ENCODE data around the gene ZNF768.
"Not testable (repeated sequence)": the region's sequence is repeated elsewhere in the genome, so short reads cannot be mapped to it uniquely, and the experiment has no call there.

Gene ZNF768

DNA sequence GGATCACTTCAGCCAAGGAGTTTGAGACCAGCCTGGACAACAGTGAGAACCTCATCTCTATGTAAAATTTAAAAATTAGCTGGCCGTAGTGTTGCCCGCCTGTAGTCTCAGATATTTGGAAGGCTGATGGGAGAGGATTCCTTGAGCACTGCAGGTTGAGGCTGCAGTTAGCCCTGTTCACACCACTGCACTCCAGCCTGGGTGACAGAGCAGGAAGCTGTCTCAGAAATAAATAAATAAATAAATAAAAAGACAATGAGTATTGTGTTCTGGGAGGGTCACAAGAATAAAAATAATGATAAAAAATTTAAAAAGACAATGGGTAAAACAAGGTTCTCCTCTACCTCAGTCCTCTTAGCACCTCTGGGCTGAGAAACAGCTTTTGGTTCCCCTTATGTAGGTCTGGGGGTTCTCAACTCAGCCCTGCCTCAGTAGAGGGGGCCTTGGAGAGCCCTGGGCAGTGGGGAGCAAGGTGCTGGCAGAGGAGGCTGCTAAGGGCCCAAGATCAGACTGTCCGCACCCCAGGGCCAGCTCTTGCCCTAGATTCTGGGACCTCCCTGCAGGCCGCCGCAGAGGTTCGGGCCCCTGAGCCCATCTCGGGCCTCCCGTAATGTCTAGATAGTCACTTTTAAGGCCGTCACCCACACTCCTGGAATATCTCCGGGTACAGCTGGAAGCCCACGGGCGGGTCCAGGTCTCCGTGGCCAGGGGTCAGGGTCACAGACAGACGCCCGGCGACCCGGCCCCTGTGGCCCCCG is 28.4 kb upstream of the ZNF768 start:
- Histone ChIP-seq H3K4me1 (ENCODE audit: control insufficient read depth, insufficient read depth, low read length) (peaks cover 6% of the 10 kb centered on the region; the same call in 1 of the 2 replicates), H3K27ac (ENCODE audit: low read depth, low read length) (no peak overlapping the region), H3K9ac (ENCODE audit: low read depth, low read length) (no peak overlapping the region), H3K27me3 (ENCODE audit: control insufficient read depth, insufficient read depth, low read length) (no peaks in the 10 kb centered on the region), H3K4me3 (ENCODE audit: low read depth, low read length) (no peak overlapping the region), H3K9me3 (ENCODE audit: control insufficient read depth, insufficient read depth, low read length) (no peaks in the 10 kb centered on the region), H3K36me3 (ENCODE audit: control insufficient read depth, insufficient read depth, low read length) (peaks cover 28% of the 10 kb centered on the region)

DNA sequence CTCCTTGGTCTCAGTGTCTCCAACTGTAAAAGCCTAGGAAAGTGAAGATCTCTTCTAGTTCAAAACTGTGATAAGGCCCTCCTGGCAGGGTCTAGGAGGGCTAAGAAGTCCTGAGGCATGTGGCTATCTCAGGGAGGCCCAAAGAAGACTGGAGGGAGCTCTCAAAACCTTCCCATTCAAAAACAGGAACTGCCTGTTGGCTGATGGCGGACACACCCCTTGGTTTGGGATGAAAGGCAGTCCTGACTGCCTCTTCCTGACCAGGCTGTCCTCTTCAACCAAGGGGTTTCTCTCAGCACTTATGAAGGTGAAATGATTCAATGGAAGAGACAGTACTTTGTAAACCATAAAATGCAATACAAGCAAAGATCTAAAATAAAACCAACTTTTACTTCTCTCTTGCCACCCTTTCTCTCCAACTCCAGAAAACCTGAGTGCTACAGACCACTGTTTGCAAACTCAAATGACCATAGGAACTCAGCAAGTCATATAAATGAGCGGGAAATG is 27.1 kb upstream of the ZNF768 start:
- H3K27me3 ChIP-seq (ENCODE audit: control insufficient read depth, insufficient read depth, low read length) = no peaks in the 10 kb centered on the region
- H3K27ac ChIP-seq (ENCODE audit: low read depth, low read length) = no peak overlapping the region
- no peaks in the 10 kb centered on the region for H3K9me3 ChIP-seq (ENCODE audit: control insufficient read depth, insufficient read depth, low read length)
- H3K9ac ChIP-seq (ENCODE audit: low read depth, low read length) = no peak overlapping the region
- H3K36me3 ChIP-seq (ENCODE audit: control insufficient read depth, insufficient read depth, low read length) = peaks cover 28% of the 10 kb centered on the region
- H3K4me3 ChIP-seq (ENCODE audit: low read depth, low read length) = no peak overlapping the region
- peaks cover 8% of the 10 kb centered on the region for H3K4me1 ChIP-seq (ENCODE audit: control insufficient read depth, insufficient read depth, low read length)

DNA sequence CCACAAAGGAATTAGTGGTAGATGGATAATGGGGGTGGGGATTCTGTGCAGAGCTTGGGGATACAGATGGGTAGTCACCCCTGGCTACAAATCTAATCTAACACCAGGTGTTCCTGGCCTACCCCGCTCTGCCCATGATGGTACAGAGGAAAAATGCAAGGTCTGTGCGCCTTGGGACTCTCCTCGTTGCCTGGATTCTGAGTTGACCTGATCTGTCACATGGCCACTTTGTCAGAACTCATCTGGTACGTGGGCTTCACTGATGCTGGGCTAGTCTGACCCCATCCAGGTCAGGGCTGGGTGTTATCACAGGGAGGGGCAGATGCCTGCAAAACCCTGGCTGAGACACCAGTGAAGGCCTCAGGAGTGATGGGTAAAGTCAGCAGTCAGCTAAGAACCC is 26.6 kb upstream of the ZNF768 start:
- no peak overlapping the region for H3K27ac ChIP-seq (ENCODE audit: low read depth, low read length)
- H3K27me3 ChIP-seq (ENCODE audit: control insufficient read depth, insufficient read depth, low read length) = no peaks in the 10 kb centered on the region
- peaks cover 13% of the 10 kb centered on the region for H3K4me1 ChIP-seq (ENCODE audit: control insufficient read depth, insufficient read depth, low read length)
- H3K9me3 ChIP-seq (ENCODE audit: control insufficient read depth, insufficient read depth, low read length) = no peaks in the 10 kb centered on the region
- H3K36me3 ChIP-seq (ENCODE audit: control insufficient read depth, insufficient read depth, low read length) = peaks cover 28% of the 10 kb centered on the region
- H3K9ac ChIP-seq (ENCODE audit: low read depth, low read length) = no peak overlapping the region
- no peak overlapping the region for H3K4me3 ChIP-seq (ENCODE audit: low read depth, low read length)

DNA sequence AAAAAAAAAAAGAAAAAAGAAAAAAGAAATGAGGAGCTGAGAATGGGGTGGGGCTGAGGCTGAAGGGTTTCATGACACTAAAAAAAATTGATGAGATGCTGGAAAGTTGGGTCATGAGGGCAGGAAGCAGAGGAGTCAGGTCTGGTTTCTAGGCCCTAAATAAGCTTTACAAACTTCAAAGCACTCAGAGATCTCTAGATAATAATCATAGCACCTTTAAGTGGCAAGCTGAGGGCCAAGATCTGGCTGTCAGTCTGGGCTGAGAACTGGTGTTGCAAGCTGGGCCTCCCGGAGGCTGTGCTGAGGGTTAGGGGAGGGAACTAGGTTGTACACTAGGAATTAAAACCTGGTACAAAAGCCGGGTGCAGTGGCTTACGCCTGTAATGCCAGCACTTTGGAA is 25.4 kb upstream of the ZNF768 start:
- Histone ChIP-seq H3K36me3 (ENCODE audit: control insufficient read depth, insufficient read depth, low read length) (peaks cover 28% of the 10 kb centered on the region), H3K4me3 (ENCODE audit: low read depth, low read length) (no peak overlapping the region), H3K27ac (ENCODE audit: low read depth, low read length) (no peak overlapping the region), H3K27me3 (ENCODE audit: control insufficient read depth, insufficient read depth, low read length) (no peaks in the 10 kb centered on the region), H3K9me3 (ENCODE audit: control insufficient read depth, insufficient read depth, low read length) (no peaks in the 10 kb centered on the region), H3K4me1 (ENCODE audit: control insufficient read depth, insufficient read depth, low read length) (peaks cover 15% of the 10 kb centered on the region), H3K9ac (ENCODE audit: low read depth, low read length) (no peak overlapping the region)

DNA sequence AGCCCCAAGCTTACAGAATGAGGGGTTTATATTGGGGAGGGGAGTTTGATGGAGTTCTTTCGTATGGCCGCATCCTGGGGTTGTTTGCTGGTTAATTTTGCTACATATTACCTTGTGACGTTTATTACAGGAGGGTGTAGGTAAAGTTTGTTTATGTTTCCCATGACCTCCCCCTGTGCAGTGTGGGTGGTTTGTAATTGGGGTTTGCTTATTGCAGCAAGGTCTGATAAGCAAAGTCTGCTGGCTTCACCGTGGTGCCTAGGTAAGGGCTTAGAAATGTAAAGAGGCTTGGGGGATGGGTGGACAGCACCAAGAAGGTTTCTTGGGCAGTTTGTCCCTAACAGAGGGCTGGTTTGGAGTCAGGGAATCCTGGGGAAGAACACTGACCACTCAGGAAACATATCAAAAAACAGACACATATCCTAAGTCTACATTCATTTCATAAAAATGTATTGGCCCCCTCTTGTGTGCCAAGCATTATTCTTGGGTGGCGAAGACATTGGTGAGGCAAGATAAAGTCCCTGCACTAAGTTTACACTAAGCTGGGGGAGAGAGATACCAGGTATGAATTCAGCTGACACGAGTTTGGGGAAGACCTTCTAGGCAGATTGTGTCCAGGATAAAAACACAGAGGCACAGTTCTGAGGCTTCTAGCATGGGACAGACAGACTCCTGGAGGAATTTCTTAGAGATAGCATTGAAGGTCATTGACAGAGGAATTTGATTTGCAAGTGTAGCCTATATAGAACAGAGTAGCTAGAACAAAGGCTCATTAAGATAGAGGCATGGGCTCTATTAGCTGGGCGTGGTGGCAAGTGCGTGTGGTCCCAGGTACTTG is 22.3 kb upstream of the ZNF768 start:
- Histone ChIP-seq H3K9me3 (ENCODE audit: control insufficient read depth, insufficient read depth, low read length) (no peaks in the 10 kb centered on the region), H3K27me3 (ENCODE audit: control insufficient read depth, insufficient read depth, low read length) (no peaks in the 10 kb centered on the region), H3K4me1 (ENCODE audit: control insufficient read depth, insufficient read depth, low read length) (peaks cover 18% of the 10 kb centered on the region), H3K4me3 (ENCODE audit: low read depth, low read length) (no peak overlapping the region), H3K9ac (ENCODE audit: low read depth, low read length) (no peak overlapping the region), H3K27ac (ENCODE audit: low read depth, low read length) (peak overlapping the region; percentile 53), H3K36me3 (ENCODE audit: control insufficient read depth, insufficient read depth, low read length) (peaks cover 5% of the 10 kb centered on the region; the same call in 1 of the 2 replicates)

DNA sequence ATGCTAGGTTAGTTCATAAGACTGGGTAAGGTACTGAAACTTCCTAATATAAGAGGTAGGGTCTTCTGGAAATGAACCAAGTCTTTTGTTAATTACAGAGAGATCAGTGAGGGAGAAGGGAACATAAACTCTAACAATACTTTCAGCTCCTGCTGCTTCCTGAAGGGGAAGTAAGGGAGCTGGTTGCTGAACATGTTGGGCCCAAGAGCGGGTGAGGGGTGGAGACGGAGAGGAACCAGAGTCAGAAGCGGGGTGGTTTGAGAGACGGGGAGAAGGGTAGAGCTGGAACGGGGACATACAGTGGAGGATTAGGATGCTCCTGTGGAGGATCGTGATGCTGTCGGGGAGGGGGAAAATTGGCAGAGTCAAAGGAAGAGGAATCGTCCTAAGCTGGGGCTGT is 19.7 kb upstream of the ZNF768 start:
- H3K27ac ChIP-seq (ENCODE audit: low read depth, low read length) = no peak overlapping the region
- no peak overlapping the region for H3K4me3 ChIP-seq (ENCODE audit: low read depth, low read length)
- H3K27me3 ChIP-seq (ENCODE audit: control insufficient read depth, insufficient read depth, low read length) = no peaks in the 10 kb centered on the region
- no peaks in the 10 kb centered on the region for H3K9me3 ChIP-seq (ENCODE audit: control insufficient read depth, insufficient read depth, low read length)
- H3K36me3 ChIP-seq (ENCODE audit: control insufficient read depth, insufficient read depth, low read length) = no peaks in the 10 kb centered on the region
- no peak overlapping the region for H3K9ac ChIP-seq (ENCODE audit: low read depth, low read length)
- peaks cover 43% of the 10 kb centered on the region for H3K4me1 ChIP-seq (ENCODE audit: control insufficient read depth, insufficient read depth, low read length)

DNA sequence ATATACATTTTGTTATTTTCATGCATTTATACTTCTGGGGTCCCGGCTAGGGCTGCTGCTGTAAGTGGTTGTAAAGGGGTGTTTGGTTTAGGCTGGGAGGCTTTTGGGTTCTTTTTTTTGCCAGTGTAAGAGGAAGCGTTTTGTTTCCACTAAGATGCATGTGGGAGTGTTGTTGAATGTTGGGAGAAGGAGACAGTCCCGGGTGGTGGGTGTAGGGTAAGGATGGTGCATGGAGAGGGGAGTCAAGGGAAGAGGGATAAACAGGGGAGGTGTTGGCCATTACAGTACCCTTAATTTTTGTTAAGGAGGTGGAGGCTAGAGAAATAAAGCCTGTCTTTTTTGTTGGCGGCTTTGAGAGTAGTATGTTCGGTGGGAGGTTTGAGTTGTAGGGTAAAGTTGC is 16.7 kb upstream of the ZNF768 start:
- Histone ChIP-seq H3K4me1 (ENCODE audit: control insufficient read depth, insufficient read depth, low read length) (peaks cover 36% of the 10 kb centered on the region), H3K27me3 (ENCODE audit: control insufficient read depth, insufficient read depth, low read length) (no peaks in the 10 kb centered on the region), H3K9ac (ENCODE audit: low read depth, low read length) (no peak overlapping the region), H3K36me3 (ENCODE audit: control insufficient read depth, insufficient read depth, low read length) (no peaks in the 10 kb centered on the region), H3K4me3 (ENCODE audit: low read depth, low read length) (no peak overlapping the region), H3K9me3 (ENCODE audit: control insufficient read depth, insufficient read depth, low read length) (no peaks in the 10 kb centered on the region), H3K27ac (ENCODE audit: low read depth, low read length) (no peak overlapping the region)

DNA sequence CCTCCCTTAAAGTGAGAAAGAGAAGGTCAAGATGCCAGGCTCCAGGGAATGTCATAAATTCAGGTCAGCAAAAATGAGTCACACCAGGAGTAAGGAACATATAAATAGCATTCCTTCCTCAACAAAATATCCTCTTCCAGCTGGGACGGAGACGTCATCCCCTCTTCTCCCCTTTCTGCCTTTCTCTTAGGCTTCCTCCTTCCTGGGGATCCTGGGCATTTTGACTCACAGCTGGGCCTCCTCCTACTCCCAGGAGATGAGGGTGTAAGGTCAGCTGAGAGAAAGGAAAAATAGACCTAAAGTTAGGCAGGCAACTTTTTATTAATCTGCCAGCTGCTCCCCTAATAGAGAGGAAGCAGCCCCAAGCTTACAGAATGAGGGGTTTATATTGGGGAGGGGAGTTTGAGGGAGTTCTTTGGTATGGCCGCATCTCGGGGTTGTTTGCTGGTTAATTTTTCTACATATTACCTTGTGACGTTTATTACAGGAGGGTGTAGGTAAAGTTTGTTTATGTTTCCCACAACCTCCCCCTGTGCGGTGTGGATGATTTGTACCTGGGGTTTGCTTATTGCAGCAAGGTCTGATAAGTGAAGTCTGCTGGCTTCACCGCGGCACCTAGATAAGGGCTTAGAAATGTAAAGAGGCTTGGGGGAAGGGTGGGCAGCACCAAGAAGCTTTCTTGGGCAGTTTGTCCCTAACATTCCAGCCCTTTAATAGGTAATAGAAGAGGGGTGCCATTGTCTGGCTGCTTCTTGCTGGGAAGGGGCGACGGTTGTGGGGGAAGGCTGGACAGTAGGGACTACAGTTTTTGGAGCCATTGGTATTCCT is 15.3 kb upstream of the ZNF768 start:
- no peak overlapping the region for H3K9ac ChIP-seq (ENCODE audit: low read depth, low read length)
- no peaks in the 10 kb centered on the region for H3K27me3 ChIP-seq (ENCODE audit: control insufficient read depth, insufficient read depth, low read length)
- no peaks in the 10 kb centered on the region for H3K36me3 ChIP-seq (ENCODE audit: control insufficient read depth, insufficient read depth, low read length)
- no peaks in the 10 kb centered on the region for H3K9me3 ChIP-seq (ENCODE audit: control insufficient read depth, insufficient read depth, low read length)
- H3K4me1 ChIP-seq (ENCODE audit: control insufficient read depth, insufficient read depth, low read length) = peaks cover 33% of the 10 kb centered on the region
- peak overlapping the region; percentile 93 for H3K27ac ChIP-seq (ENCODE audit: low read depth, low read length)
- peak overlapping the region; percentile 38 for H3K4me3 ChIP-seq (ENCODE audit: low read depth, low read length)

DNA sequence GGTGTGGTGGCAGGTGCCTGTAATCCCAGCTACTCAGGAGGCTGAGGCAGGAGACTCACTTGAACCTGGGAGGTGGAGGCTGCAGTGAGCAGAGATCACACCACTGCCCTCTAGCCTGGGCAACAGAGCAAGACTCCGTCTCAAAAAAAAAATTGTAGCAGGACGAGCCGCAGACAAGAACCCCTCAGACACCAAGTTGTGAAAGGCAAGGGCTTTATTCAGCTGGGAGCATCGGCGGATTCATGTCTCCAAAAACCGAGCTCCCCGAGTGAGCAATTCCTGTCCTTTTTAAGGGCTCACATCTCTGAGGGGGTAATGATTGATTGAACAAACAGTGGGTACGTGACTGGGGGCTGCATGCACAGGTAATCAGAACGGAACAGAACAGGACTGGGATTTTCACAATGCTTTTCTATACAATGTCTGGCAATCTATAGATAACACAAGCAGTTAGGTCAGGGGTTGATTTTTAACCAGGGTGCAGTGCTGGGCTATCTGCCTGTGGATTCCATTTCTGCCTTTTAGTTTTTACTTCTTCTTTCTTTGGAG is 14.6 kb upstream of the ZNF768 start:
- peak overlapping the region; percentile 93 for H3K27ac ChIP-seq (ENCODE audit: low read depth, low read length)
- not testable (repeated sequence) for H3K9ac ChIP-seq (ENCODE audit: low read depth, low read length)

DNA sequence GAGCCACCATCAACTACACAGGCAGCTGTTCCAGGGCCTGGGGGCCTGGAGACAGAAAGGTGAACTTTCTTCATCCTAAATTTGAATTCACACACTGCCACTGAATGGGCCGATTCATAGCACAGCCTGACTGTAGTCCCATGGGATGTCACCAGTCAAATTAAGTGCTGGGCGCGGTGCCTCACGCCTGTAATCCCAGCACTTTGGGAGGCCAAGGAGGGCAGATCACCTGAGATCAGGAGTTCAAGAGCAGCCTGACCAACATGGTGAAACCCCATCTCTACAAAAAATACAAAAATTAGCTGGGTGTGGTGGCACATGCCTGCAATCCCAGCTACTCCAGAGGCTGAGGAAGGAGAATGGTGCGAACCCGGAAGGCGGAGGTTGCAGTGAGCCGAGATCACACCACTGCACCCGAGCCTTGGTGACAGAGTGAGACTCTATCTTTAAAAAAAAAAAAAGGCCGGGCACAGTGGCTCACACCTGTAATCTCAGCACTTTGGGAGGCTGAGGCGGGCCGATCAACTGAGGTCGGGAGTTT is 13.7 kb upstream of the ZNF768 start:
- peaks cover 35% of the 10 kb centered on the region for H3K4me1 ChIP-seq (ENCODE audit: control insufficient read depth, insufficient read depth, low read length)
- H3K27ac ChIP-seq (ENCODE audit: low read depth, low read length); H3K9ac ChIP-seq (ENCODE audit: low read depth, low read length): not testable (repeated sequence)

More for the DNA sequence above, 14.6 kb upstream of the ZNF768 start:
- peaks cover 33% of the 10 kb centered on the region for H3K4me1 ChIP-seq (ENCODE audit: control insufficient read depth, insufficient read depth, low read length)
- H3K4me3 ChIP-seq (ENCODE audit: low read depth, low read length); H3K27me3 ChIP-seq (ENCODE audit: control insufficient read depth, insufficient read depth, low read length); H3K9me3 ChIP-seq (ENCODE audit: control insufficient read depth, insufficient read depth, low read length); H3K36me3 ChIP-seq (ENCODE audit: control insufficient read depth, insufficient read depth, low read length): not testable (repeated sequence)

More for the DNA sequence above, 13.7 kb upstream of the ZNF768 start:
- H3K4me3 ChIP-seq (ENCODE audit: low read depth, low read length); H3K9me3 ChIP-seq (ENCODE audit: control insufficient read depth, insufficient read depth, low read length); H3K27me3 ChIP-seq (ENCODE audit: control insufficient read depth, insufficient read depth, low read length); H3K36me3 ChIP-seq (ENCODE audit: control insufficient read depth, insufficient read depth, low read length): not testable (repeated sequence)

Data from HUES48 (cell line).